SIG-M5 (cell line): ENCODE data around the gene GAL3ST2.
"Not testable (repeated sequence)": the region's sequence is repeated elsewhere in the genome, so short reads cannot be mapped to it uniquely, and the experiment has no call there.

Experiments used
- DNase-seq: peaks from one replicate; lab custom pipeline; 2025; lab: John Stamatoyannopoulos, UW

GAL3ST2 gene

DNA sequence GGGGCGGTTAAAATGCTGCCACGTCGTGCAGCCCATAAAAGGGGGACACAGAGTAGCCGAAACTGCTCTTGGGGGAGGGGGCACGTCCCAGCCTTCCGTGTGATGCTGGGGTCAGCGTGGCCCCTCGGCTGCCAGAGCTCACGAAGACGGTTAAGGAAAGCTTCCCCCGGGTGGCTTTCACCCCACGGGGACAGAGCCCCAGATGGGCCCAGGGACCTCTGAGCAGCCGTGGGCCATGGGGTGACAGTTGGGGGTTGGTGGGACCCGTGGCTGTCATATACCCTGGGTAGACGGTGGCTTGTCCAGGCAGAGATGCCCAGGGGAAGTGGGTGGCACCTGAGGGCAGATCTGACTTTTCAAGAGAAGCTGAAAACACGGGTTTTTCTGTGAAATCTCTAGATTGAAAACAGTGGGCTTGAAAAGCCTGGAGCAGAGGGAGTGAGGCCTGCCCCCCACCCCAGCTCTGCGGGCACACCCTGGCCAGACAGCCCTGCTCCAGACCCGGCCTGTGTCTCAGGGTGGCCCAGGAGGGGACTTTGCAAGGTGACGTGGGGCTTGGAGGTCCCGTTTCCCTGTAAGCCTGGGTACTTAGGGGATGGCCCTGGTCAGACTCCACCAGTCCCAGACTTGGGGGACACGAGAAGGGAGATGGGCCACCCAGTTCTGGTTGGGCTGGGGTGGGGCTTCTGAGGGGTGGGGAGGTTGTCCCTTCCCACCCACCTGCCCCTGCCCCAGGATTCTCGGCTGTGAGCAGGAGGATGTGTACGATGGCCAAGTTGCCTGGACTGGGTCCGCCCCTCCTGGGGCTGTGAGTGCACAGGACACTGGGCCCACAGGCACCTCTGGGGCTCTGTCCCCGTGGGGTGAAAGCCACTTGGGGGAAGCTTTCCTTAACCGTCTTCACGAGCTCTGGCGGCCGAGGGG lies 33.0 kb downstream of the GAL3ST2 start:
- no peak for DNase-seq

GRCh38 chr2:241810307-241811200 lies 33.9 kb downstream of the GAL3ST2 start:
- no peak for DNase-seq

DNA sequence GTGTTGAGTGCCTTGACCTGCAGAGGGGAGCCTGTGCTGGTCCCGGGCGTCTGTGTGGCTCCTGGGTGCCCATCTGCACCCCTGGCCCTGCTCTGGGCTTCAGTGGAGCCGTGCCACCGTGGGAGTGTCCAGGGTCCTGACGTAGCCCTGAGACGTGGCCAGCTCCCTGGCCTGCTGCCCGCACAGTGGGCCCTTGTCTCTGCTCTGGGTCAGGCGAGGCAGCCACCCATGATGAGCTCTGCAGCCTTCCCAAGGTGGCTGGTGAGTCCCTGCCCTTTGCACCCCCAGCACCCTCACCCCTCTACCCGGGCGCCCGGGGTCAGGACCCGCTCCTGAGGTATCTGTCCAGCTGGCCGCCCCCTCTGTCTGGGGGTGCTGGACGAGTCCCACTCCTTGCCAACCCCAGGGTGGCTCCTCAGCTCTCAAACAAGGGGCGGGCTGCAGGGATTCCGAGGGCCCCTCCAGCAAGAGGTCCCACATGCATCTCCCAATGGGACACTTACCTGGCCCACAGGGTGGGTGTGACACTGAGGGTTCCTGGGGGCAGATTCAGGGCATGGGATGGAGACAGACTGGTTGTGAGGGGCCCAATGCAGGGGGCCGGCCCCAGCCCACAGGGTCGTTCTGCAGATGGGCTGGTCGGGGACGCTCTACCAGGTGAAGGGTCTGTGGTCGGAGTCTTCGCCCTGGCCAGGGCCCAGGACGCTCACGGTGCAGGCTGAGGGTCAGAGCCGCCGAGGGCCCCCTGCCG lies 34.8 kb downstream of the GAL3ST2 start:
- DNase-seq = no peak

GRCh38 chr2:241811952-241812729 lies 35.5 kb downstream of the GAL3ST2 start:
- DNase-seq = no peak

DNA sequence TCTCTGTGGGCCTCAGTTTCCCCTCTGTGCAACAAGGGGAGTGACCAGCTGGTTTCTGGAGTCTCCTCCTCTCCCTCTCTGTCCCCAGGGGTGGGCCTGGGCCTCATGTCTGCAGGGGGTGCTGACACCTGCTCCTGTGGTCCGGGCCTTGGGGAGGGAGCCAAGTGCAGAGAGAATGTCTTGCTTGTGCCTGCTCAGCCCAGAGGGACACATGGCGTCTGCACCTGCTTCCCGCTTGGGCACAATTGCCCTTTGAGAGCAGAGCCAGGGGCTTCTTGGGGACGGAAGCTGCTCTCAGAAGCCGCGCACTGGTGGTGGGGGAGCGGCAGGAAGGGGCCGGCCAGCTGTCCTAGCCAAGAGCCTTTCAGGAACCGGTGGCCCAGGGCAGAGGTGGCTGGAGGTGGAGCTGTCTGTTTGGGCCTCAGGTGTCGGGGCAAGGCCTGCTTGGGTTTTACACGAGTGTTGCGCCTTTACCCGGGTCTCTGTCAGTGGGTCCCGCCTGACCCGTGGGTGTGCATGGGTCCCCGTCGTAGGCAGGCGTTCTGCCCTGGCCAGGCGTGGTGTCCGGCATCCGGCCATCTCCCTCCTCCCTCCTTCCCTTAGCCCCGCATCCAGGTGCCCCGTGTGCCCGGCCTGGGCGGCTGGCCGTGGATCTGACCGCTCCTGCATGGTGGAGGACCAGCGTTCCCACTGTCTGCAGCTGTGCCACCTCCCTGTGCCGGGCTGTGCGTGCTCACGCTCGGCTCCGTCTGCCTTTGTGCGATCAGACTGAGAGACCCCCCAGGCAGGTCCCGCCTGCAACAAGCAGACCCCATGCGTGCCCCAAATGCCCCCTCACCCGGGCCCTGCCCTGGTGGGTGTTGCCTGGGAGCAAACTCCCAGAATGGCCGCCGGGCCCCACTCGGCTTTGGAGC lies 36.4 kb downstream of the GAL3ST2 start:
- DNase-seq = no peak

DNA sequence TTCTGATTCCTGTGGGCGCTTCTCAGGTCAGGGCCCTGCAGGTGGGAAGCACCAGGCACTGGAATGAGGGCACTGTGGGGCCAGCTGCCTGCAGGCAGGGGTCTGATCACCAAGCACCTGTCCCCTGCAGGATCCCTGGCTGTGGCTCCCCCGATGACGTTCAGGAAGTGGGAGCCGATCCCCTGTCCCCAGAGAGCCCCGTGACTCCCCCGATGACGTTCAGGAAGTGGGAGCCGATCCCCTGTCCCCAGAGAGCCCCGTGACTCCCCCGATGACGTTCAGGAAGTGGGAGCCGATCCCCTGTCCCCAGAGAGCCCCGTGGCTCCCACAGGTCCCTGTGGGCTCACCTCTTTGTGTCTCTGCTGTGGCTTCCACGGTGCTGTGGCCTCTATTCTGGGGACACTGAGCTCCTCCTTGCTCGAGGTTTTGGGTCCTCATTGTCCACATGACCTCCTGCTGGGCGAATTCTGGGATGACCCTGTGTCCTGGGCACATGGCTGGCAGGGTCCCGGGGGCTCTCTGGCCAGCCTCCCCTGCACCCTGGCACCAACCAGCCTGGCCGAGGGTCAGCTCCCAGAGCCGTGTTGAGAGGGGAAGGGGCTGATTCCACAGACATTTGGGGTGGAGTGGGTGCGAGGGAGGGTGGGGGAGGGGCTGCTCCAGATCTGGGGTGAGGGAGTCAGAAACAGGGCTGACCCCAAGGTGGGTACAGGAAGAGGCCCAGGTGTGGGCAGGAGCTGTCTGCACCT lies 37.2 kb downstream of the GAL3ST2 start:
- DNase-seq = no peak

DNA sequence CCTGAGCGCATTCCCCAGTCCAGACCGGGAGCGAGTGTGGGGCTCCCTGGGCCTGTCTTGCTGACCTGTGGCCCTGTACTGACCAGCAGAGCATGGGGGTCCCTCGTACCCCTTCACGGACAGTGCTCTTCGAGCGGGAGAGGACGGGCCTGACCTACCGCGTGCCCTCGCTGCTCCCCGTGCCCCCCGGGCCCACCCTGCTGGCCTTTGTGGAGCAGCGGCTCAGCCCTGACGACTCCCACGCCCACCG lies 37.7 kb downstream of the GAL3ST2 start:
- DNase-seq = no peak

DNA sequence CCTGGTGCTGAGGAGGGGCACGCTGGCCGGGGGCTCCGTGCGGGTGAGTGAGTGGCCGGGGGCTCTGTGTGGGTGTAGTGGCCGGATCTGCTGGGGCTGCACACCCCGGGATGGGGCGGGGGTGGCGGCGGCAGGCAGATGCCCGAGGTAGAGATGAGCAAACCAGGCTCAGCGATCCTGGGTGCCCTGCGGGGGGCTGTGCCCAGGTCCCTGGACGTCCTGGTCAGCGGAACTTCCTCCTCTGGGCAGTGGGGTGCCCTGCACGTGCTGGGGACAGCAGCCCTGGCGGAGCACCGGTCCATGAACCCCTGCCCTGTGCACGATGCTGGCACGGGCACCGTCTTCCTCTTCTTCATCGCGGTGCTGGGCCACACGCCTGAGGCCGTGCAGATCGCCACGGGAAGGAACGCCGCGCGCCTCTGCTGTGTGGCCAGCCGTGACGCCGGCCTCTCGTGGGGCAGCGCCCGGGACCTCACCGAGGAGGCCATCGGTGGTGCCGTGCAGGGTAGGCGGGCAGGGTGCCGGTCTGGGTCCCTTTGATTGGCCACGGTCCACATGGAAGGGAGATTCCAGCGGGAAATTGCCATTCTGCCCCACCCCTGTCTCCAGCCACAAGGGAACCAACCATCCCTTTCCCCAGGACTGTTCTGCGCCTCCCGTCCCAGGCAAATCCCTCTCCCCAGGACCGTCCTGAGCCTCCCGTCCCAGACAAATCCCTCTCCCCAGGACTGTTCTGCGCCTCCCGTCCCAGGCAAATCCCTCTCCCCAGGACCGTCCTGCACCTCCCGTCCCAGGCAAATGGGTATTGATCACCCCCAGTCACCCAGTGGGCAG lies 38.2 kb downstream of the GAL3ST2 start:
- DNase-seq = no peak

- no peak for DNase-seq
Measured at GRCh38 chr2:241815477-241816430, 39.1 kb downstream of the GAL3ST2 start.

GRCh38 chr2:241816431-241817121 lies 40.0 kb downstream of the GAL3ST2 start:
- no peak for DNase-seq

DNA sequence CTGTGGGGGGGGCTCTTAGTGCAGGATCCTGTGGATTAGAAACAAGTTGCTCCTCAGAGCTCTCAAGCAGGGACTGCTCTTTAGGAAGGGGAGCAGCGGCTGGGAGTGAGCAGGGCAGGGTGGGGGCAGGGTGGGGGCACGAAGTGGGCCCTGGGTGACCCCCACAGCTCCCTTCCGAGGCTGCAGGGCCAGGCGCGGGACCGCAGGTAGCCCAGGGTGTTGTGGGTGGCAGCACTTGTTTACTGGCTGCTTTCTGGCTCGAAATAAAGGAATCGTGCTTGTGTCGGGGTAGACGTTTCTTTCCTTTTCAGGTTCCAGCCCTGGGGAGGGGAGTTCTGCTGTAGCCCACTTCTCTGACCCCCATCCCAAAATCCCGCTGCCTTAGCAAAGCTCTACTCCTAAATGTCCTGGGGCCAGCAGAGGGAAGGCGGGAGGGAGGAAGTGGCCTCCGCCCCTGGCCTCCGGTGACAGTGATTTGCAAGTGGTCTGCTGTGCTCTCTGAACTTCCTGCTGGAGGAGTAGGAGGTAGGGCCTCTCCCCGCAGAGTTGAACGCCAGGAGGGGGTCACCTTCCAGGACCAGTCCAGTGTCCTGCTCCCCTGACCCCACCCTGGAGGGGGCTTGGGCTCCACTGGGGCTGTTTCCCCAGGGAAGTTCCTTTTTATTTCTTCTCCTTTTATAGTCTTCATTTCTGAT lies 40.7 kb downstream of the GAL3ST2 start:
- no peak for DNase-seq

- not testable (repeated sequence) for DNase-seq
Measured at GRCh38 chr2:241817821-241818215, 41.2 kb downstream of the GAL3ST2 start.

DNA sequence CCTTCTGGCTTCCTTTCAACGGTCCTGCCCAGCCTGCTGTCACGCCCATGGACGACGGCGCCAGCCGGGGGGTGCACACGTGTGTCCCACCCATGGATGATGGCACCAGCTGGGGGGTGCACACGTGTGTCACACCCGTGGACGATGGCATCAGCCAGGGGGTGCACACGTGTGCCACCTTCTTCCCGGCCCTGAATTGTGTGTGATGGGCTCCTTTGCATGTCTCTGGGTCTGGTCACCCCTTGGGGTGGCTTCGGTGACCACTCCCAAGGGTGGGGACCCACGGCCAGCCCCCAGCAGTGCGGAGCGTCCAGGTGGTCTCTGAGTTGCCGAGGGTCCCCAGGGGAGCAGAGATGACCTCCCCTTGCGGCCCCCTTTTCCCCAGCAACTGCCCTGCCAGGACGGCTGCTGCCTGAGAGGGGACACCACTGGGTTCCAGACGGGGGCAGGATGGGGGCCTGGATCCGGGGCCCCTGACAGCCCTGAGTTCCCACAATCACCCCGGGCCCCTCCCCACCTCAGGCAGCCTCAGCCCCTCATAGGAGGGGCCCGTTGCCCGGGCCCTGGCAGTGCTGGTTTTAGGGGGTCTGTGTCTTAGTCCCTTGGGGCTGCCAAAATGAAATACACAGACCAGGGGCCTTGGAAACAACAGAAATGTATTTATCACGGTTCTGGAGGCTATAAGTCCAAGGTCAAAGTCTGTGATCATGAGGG lies 41.8 kb downstream of the GAL3ST2 start:
- no peak for DNase-seq

DNA sequence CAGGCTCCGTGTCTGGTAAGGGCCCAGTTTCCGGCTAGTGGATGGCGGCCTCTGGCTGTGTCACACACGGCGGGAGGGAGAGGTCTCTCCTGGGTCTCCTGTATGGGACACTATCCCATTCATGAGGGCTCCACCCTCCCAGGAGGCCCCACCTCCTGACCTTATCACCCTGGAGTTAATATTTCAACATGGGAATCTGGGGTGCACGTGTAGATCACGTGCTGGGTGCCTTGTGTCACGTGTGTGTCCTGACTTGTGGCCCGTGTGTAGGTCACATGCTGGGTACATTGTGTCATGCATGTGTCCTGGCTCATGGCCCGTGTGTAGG lies 42.3 kb downstream of the GAL3ST2 start:
- no peak for DNase-seq

- DNase-seq = not testable (repeated sequence)
Measured at GRCh38 chr2:241819947-241820624, 43.5 kb downstream of the GAL3ST2 start.
